Skeletal muscle tissue (tissue), 4 donors: ENCODE results near the gene COX19. TPM values are rescaled to one million over a fixed set of nuclear protein-coding genes. Genes with fewer than 3 reads are reported as not detected.

ENCODE experiments used
- H3K27ac ChIP-seq: one replicate; pipeline ENCODE4 v1.7.0; 2013; ENCODE audit warnings: mild to moderate bottlenecking, low read depth, low read length, inconsistent platforms
- H3K27me3 ChIP-seq, 3 donors: one replicate each; pipeline ENCODE4 v1.7.0; 2013; ENCODE audit warnings: low read length in 3 of 3; ENCODE audit not compliant: control insufficient read depth in 3 of 3, insufficient read depth in 3 of 3
- H3K36me3 ChIP-seq, 3 donors: one replicate each; pipeline ENCODE4 v1.7.0; 2013; ENCODE audit warnings: low read length in 3 of 3; ENCODE audit not compliant: control insufficient read depth in 3 of 3, insufficient read depth in 3 of 3
- H3K4me1 ChIP-seq, 3 donors: one replicate each; pipeline ENCODE4 v1.7.0; 2013; ENCODE audit warnings: low read length in 3 of 3, mild to moderate bottlenecking in 3 of 3; ENCODE audit not compliant: control insufficient read depth in 3 of 3, insufficient read depth in 3 of 3
- H3K4me3 ChIP-seq, 3 donors: one replicate each; pipeline ENCODE4 v1.7.0; 2013; ENCODE audit warnings: low read length in 3 of 3
- H3K9ac ChIP-seq, 3 donors: one replicate each; pipeline ENCODE4 v1.7.0; 2013; ENCODE audit warnings: low read length in 3 of 3, mild to moderate bottlenecking in 3 of 3, moderate library complexity in 2 of 3, low read depth in 1 of 3
- H3K9me3 ChIP-seq, 3 donors: one replicate each; pipeline ENCODE4 v1.7.0; 2013; ENCODE audit warnings: low read length in 3 of 3; ENCODE audit not compliant: control insufficient read depth in 3 of 3
- total RNA-seq: library from RNA; depleted of rRNA; stranded (reverse); fragments of >200 nt; gene quantifications from one replicate; pipeline ENCODE4 v1.2.3, GENCODE V29; 2014
- donor health status: Osteomylitis.

COX19 gene
- total RNA-seq, 1 donor from 2014 or later, result 12.0 TPM

DNA sequence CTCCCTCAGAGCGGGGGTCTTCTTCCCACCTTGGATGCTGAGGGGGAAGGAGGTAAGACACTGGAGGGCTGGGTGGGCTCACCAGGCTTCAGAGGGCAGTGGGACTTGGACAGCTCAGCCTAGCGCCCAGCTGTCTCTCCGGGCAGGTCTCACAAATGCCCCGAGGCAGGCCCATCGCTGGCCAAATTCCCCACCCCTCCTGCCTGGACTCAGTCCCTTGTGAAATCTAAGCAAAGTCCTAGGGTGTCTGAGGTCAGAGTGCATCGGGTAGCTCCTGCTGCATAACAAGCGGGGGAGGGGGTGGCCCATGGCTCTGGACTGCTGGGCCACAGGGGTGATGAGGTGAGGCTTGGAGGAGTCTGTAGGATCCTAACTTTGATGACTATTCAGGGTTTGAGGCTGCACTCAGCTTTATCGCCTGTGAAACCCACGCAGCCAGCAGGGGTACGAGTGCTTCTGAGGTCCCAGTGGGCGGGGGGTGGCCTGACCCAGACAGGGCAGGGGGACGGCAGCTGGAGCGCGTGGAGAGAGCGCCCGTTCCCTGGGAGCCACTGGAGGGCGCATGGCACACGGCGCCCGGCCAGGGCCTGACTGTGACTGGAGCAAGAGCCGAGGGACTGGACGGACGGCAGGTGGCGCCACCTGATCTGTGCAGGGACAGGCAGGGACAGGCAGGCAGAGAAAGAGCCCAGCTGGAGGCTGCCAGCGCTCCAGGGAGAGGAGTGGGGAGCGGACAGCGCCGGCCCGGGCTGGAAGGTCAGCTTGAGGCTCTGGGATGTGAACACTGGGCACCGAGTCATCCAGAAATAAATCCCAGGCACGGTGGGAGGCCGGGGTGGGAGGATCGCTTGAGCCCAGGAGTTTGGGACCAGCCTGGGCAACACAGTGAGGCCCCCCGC, 17.6 kb upstream of the COX19 start:
- Histone ChIP-seq H3K4me1 (peaks cover 4 to 16% (median 14%) of the 10 kb centered on the region in 3 donors), H3K27ac (no peak overlapping the region), H3K9me3 (no peaks in the 10 kb centered on the region), H3K9ac (peak overlapping the region in 1 of 3 donors; percentile 64), H3K36me3 (peaks cover 1 to 5% (median 2%) of the 10 kb centered on the region in 3 donors), H3K27me3 (peaks cover 36 to 42% (median 40%) of the 10 kb centered on the region in 3 donors), H3K4me3 (no peak overlapping the region)

DNA sequence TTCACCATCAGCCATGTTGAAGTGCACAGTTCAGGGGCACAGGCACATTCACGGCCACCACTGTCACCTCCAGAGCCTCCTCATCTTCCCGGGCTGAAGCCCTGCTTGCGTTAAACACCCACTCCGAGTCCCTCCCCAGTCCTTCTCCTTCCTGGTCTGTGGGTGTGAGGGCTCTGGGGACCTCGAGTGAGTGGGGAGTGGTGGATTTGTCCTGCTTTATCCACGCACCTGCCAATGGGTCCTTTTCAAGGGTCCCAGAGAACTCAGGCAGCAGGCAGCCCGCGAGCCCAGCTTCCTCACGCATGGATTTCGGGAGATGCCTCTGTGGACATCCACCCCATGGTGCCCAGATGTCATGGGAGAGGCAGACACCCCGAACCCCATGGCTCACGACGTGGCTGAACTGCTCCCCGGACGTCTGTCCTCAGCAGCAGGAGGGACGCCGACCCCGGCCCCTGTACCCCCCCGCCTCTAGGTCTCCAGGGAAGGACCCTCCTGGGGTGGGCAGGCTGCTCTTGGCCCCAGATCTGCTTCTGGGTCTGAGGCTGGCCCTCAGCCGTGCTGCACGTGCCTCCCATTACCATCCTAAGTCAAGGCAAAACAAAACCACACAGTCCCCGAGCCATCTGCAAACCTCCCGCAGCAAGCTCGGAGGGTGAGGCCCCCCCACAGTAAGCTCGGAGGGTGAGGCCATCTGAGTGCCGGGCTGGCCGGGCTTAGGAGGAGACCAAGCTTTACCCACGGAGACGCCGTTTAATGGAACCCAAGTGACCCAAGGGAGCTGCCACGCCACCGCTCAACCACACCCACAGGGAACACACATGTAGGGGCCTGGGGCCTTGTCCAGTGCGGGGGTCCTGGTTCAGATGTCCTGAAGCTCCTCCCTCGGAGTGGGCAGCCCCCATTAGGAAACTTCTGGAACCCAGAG, 16.6 kb upstream of the COX19 start:
- H3K4me1 ChIP-seq, result peaks cover 4 to 16% (median 14%) of the 10 kb centered on the region in 3 donors
- H3K27ac ChIP-seq, result no peak overlapping the region
- peaks cover 1 to 5% (median 2%) of the 10 kb centered on the region in 3 donors for H3K36me3 ChIP-seq
- no peaks in the 10 kb centered on the region for H3K9me3 ChIP-seq
- peaks cover 46 to 52% (median 50%) of the 10 kb centered on the region in 3 donors for H3K27me3 ChIP-seq
- H3K4me3 ChIP-seq, result no peak overlapping the region
- peak overlapping the region in 1 of 3 donors; percentile 33 for H3K9ac ChIP-seq

DNA sequence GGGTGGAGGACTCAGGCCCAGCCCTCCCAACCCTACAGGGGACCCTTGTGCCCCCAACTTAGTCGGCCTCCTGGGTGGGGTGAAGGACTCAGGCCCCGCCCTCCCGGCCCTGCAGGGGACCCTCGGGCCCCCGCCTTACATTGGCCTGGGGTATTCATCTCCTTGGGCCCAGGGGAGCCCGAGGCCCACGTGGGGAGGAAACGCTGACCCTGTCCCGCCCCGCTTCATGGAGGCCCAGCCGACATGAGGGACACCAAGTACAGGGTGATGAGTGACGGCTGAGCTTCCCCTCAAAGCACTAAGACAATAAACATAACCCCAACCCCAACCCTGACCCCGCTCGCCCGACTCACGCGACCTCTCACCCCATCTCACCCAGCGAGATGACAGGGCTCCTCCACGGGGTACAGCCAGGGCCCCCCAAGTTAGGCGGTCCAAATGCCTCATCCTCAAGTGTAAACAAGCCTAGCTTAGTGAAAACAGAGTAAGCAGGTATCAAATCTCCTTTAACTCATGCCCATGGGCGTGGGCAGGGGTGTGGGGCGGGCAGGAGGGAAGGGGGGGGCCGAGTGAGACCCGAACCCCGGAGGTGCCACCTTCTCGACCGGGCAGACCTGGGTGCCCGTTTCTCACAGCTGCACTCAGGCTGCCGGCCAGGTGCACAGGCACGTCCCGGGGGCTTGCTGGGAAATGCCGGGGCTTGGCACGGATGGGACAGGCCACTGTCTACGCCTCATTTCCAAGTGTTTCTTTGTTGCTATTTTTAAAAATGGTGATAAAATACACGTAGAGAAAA, 15.8 kb upstream of the COX19 start:
- peaks cover 4 to 16% (median 14%) of the 10 kb centered on the region in 3 donors for H3K4me1 ChIP-seq

DNA sequence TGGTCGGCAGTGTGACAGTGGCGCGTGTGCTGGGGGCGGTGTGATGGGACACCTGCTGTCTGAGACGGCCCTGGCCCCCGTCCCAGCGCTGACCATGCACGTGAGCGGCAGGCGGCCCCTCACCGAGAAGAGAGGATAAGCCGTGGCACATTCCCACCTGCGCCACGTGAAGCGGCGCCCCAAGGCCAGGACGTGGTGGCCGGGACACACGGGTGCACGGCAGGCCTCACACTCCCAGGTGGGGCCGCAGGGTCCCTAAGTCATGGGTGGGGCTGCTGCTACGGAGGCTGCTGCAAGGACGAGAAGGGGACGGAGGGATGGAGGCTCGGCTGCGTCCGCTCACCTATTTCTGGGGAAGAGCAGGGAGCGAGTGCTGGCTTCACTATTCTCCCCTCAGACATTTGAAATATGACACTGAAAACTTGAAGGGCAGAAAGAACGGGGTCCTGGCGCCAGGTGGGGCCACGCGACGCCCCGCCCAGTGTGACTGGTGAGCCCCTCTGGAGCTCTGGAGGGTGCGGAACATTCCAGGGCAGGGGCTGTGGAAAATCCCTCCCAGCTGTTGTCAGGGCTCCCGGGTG, 15.1 kb upstream of the COX19 start:
- Histone ChIP-seq H3K4me1 (peaks cover 4 to 16% (median 14%) of the 10 kb centered on the region in 3 donors), H3K9me3 (no peaks in the 10 kb centered on the region), H3K27ac (no peak overlapping the region), H3K27me3 (peaks cover 62 to 67% (median 65%) of the 10 kb centered on the region in 3 donors), H3K4me3 (no peak overlapping the region), H3K9ac (no peak overlapping the region), H3K36me3 (peaks cover 0 to 2% (median 0%) of the 10 kb centered on the region in 3 donors)

More for the DNA sequence above, 15.8 kb upstream of the COX19 start:
- Histone ChIP-seq H3K9me3 (no peaks in the 10 kb centered on the region), H3K9ac (no peak overlapping the region), H3K27me3 (peaks cover 55 to 60% (median 58%) of the 10 kb centered on the region in 3 donors), H3K4me3 (no peak overlapping the region), H3K36me3 (peaks cover 0 to 5% (median 1%) of the 10 kb centered on the region in 3 donors), H3K27ac (no peak overlapping the region)

DNA sequence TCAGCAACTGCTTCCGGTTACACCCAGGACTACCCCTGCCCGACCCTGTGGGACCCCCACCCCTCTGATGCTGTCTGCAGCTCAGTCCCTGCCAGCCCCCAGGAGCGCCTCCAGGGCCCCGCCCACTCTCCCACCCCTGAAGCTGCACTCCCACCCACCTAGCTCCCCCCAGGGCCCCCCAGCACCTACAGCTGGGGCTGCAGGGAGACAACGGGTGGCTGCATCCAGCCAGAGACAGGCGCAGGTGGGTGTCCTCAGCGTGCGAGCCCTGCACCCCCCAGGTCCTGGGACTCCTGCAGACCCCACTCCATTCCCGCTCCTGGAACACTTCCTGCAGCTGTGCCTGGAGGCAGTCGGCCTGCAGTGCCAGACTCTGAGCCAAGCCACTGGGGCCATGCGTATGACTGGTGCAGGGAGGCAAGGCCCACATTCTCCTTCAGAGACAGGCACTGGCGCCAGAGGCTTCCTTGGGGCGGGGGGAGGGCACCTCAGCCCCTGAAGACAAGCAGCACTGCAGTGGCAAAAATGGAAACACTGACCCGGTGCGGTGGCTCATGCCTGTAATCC, 13.7 kb upstream of the COX19 start:
- Histone ChIP-seq H3K9ac (no peak overlapping the region), H3K27me3 (peaks cover 69 to 81% (median 78%) of the 10 kb centered on the region in 3 donors), H3K27ac (no peak overlapping the region), H3K9me3 (no peaks in the 10 kb centered on the region), H3K4me3 (no peak overlapping the region), H3K4me1 (peaks cover 4 to 16% (median 14%) of the 10 kb centered on the region in 3 donors), H3K36me3 (no peaks in the 10 kb centered on the region)

DNA sequence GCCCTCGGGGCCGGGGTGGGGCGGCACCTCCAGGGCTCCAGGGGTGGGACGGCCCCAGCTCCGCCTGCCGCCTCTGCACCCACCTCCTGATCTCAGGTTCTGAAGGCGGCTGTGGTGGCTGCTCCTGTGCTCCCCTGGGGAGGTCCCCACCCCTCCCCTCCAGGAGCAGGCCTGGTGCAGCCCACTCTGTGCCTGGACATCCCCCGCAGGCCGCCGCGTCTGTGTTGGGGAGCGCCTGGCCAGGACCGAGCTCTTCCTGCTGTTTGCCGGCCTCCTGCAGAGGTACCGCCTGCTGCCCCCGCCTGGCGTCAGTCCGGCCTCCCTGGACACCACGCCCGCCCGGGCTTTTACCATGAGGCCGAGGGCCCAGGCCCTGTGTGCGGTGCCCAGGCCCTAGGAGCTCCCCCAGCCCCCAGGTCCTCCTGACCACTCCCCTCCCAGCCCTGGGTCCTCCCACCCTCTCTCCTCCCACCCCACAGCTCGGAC, 13.1 kb upstream of the COX19 start:
- Histone ChIP-seq H3K9me3 (no peaks in the 10 kb centered on the region), H3K27me3 (peaks cover 75 to 87% (median 83%) of the 10 kb centered on the region in 3 donors), H3K9ac (no peak overlapping the region), H3K4me3 (no peak overlapping the region), H3K4me1 (peaks cover 4 to 14% (median 12%) of the 10 kb centered on the region in 3 donors), H3K27ac (no peak overlapping the region), H3K36me3 (no peaks in the 10 kb centered on the region)

DNA sequence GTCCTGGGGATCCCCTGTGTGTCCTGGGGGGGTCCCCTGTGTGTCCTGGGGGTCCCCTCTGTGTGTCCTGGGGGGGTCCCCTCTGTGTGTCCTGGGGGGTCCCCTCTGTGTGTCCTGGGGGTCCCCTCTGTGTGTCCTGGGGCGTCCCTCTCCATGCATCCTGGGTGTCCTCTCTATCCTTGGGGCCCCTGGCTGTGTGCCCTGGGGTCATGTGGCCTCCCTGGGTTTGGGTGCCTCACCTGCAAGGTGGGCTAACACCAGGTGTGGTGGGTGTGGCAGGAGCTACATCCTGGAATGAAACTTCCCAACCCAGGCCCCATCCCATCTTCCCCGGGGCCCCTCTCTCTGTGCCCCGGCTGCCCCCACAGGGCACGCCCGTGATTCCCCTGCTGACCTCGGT, 12.6 kb upstream of the COX19 start:
- Histone ChIP-seq H3K27ac (no peak overlapping the region), H3K4me1 (peaks cover 3 to 9% (median 7%) of the 10 kb centered on the region in 3 donors), H3K9me3 (no peaks in the 10 kb centered on the region), H3K27me3 (peaks cover 74 to 91% (median 87%) of the 10 kb centered on the region in 3 donors), H3K36me3 (no peaks in the 10 kb centered on the region), H3K4me3 (no peak overlapping the region), H3K9ac (no peak overlapping the region)

DNA sequence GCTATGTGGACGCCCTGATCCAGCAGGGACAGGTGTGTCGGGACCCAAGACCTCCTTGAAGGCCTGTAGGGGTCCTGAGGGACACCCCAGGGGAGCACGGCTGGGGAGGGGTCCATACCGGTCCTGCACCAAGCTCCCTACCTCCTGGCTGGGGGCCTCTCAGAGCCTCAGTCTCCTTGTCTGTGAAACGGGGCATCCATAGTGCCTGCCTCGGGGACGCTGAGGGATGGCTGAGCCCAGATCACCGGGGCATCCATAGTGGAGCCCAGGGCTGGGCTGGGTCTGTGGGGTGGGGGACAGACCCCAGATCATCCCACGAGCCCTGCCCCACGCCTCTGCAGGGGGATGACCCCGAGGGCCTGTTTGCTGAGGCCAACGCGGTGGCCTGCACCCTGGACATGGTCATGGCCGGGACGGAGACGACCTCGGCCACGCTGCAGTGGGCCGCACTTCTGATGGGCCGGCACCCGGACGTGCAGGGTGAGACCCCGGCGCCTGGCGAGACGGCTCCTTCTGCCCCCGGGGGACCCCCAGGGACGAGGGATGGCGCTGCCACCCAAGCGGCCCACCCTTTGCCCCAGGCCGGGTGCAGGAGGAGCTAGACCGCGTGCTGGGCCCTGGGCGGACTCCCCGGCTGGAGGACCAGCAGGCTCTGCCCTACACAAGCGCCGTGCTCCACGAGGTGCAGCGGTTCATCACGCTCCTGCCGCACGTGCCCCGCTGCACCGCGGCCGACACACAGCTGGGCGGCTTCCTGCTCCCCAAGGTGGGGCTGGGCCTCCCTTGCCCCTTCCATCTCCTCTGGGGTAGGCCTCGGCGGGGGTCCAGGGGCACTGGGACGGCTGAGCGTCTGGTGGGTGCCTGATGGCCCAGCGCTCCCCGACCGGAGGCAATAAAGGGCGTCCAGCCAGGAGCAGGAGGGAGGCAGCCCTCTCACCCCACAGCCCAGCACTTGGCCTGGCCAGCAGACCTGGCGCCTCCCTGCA, 11.7 kb upstream of the COX19 start:
- Histone ChIP-seq H3K9me3 (no peaks in the 10 kb centered on the region), H3K4me3 (no peak overlapping the region), H3K4me1 (peaks cover 0 to 5% (median 4%) of the 10 kb centered on the region in 3 donors), H3K27ac (no peak overlapping the region), H3K27me3 (peaks cover 70 to 90% (median 84%) of the 10 kb centered on the region in 3 donors), H3K36me3 (no peaks in the 10 kb centered on the region), H3K9ac (no peak overlapping the region)
